GM18502 (cell line): Measurements from ENCODE around the gene RNF17.
"Not testable (repeated sequence)": the region's sequence is repeated elsewhere in the genome, so short reads cannot be mapped to it uniquely, and the experiment has no call there.

Source experiments
- ATAC-seq: cut with Tn5 transposase; IDR thresholded peaks from one replicate; pipeline ENCODE4 v1.9.1; 2021; ENCODE audit warnings: mild to moderate bottlenecking; ENCODE audit not compliant: unreplicated experiment, poor library complexity

The RNF17 gene

GRCh38 chr13:24744247-24744646 is 19.7 kb upstream of the RNF17 start:
- ATAC-seq: no peak

- no peak for ATAC-seq
These were observed 18.5 kb upstream of the RNF17 start for GRCh38 chr13:24745516-24745860.

- no peak for ATAC-seq
These were observed 17.9 kb upstream of the RNF17 start for GRCh38 chr13:24745861-24746617.

- ATAC-seq: no peak
These were observed 17.2 kb upstream of the RNF17 start for GRCh38 chr13:24746618-24747247.

- ATAC-seq: no peak
These were observed 16.5 kb upstream of the RNF17 start for GRCh38 chr13:24747248-24748060.

GRCh38 chr13:24748061-24748400 is 15.9 kb upstream of the RNF17 start:
- no peak for ATAC-seq

- ATAC-seq: no peak
These were observed 4.8 kb upstream of the RNF17 start for GRCh38 chr13:24759197-24759596.

- ATAC-seq: no peak
These were observed 284 bp downstream of the RNF17 start for GRCh38 chr13:24764276-24764630.

- no peak for ATAC-seq
These were observed 13.2 kb downstream of the RNF17 start for GRCh38 chr13:24777171-24777570.

GRCh38 chr13:24784319-24784718 is 20.4 kb downstream of the RNF17 start:
- no peak for ATAC-seq

GRCh38 chr13:24788538-24788937 is 24.6 kb downstream of the RNF17 start:
- no peak for ATAC-seq

- ATAC-seq: no peak
These were observed 38.1 kb downstream of the RNF17 start for GRCh38 chr13:24802074-24802473.

GRCh38 chr13:24821207-24821606 is 57.2 kb downstream of the RNF17 start:
- ATAC-seq: no peak

GRCh38 chr13:24822640-24823039 is 58.7 kb downstream of the RNF17 start:
- ATAC-seq: no peak

- ATAC-seq: not testable (repeated sequence)
These were observed 59.2 kb downstream of the RNF17 start for GRCh38 chr13:24823122-24823710.

- no peak for ATAC-seq
These were observed 63.8 kb downstream of the RNF17 start for GRCh38 chr13:24827799-24828198.

GRCh38 chr13:24834902-24835510 is 71.0 kb downstream of the RNF17 start:
- no peak for ATAC-seq

GRCh38 chr13:24837528-24837927 is 73.6 kb downstream of the RNF17 start:
- not testable (repeated sequence) for ATAC-seq

GRCh38 chr13:24842549-24843274 is 78.7 kb downstream of the RNF17 start:
- ATAC-seq: no peak

GRCh38 chr13:24851546-24851945 is 87.6 kb downstream of the RNF17 start:
- ATAC-seq: no peak
